Measurements from ENCODE around the gene NHLRC4. TPM values are rescaled to one million over a fixed set of nuclear protein-coding genes. Genes with fewer than 3 reads are reported as not detected.
A peak's percentile ranks its signal among the peaks of the same experiment; 100 is the strongest.

Gene NHLRC4
- total RNA-seq, 1 donor from 2014 or later: 0.46 TPM

DNA sequence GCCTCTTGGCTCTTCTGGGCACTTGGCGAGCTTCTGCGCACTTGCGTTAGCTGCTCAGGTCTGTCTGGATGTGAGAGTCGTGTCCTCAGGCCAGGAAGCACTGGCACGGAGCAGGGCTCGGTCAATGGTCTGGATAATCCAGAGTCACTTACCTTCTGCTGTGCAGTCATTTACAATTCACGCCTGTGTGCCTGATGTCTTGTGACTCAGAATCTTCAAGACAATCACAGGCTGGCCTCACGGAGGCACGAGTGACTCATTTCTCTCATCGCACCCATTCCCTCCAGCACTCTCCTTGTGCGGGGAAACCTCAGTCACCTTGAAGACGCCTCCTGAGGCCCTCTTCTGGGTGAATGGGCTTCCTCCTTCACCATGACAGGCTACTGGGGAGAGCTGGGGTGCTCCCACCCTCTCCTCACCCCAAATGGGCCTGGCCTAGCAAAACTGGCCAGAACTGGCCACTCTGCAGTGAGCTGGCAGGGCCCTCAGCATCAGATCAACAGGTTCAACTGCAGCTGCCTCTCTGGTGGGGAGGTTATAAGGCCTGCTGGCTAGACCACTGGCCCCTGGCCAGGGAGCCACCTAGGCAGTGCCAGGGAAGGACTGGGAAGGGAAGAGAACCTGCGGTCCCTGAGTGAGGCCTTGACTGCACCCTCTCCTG lies 41.2 kb upstream of the NHLRC4 start:
- TF ChIP-seq, protein P1, sequence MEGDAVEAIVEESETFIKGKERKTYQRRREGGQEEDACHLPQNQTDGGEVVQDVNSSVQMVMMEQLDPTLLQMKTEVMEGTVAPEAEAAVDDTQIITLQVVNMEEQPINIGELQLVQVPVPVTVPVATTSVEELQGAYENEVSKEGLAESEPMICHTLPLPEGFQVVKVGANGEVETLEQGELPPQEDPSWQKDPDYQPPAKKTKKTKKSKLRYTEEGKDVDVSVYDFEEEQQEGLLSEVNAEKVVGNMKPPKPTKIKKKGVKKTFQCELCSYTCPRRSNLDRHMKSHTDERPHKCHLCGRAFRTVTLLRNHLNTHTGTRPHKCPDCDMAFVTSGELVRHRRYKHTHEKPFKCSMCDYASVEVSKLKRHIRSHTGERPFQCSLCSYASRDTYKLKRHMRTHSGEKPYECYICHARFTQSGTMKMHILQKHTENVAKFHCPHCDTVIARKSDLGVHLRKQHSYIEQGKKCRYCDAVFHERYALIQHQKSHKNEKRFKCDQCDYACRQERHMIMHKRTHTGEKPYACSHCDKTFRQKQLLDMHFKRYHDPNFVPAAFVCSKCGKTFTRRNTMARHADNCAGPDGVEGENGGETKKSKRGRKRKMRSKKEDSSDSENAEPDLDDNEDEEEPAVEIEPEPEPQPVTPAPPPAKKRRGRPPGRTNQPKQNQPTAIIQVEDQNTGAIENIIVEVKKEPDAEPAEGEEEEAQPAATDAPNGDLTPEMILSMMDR (IDR thresholded peaks at IDR 0.05; ENCODE audit: insufficient read depth, low read length, poor library complexity, severe bottlenecking): no peak
- DNase-seq (ENCODE audit: low read depth): peak; percentile 93
- peaks cover 2% of the 10 kb centered on the region for H3K36me3 ChIP-seq (ENCODE audit: control insufficient read depth, insufficient read depth, low read length)
- H3K4me3 ChIP-seq (ENCODE audit: low read depth, low read length): no peak overlapping the region
- no peaks in the 10 kb centered on the region for H3K27me3 ChIP-seq (ENCODE audit: control insufficient read depth, insufficient read depth, low read length)

DNA sequence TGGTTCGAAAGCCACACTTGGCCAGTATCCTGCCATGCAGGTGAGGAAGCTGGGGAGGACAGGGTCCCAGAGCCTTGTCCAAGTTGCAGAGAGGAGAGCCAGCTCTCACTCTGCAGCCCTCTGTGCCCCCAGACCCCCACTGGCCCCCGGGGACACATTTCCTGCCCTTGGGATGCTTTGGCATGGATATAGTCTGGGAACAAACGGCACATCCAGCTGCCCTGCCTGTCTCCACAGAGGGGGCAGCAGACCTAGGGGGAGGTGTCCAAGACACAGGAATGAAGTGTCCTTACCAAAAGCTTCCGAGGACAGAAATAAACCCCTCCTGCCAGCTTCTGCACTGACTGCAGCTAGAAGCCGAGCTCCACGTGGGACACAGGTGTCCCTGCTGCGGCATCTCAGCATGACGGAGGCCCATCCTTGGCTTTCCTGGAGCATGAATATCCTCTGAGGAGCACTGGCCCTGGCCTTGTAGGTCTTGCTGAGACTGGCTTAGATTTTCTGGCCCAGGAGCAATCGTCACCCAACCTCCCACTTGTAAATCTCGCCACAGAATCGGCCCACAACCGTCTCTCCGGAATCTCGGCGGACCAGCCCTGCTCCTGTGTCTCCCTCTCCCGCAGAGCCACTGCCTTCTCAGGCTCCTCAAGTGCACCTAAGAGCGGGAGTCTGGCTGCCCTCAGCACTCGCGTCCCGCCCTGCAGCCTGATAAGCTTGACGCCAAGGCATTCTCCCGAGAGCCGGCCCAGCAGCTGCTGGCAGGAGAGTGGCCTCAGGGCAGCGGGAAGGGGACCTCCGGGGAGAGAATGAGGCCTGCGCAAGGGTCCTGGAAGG lies 40.4 kb upstream of the NHLRC4 start:
- TF ChIP-seq, protein P1 (IDR thresholded peaks at IDR 0.05; ENCODE audit: insufficient read depth, low read length, poor library complexity, severe bottlenecking): no peak
- Histone ChIP-seq H3K27me3 (ENCODE audit: control insufficient read depth, insufficient read depth, low read length) (no peaks in the 10 kb centered on the region), H3K36me3 (ENCODE audit: control insufficient read depth, insufficient read depth, low read length) (peaks cover 2% of the 10 kb centered on the region), H3K4me3 (ENCODE audit: low read depth, low read length) (peak overlapping the region; percentile 81)
- DNase-seq (ENCODE audit: low read depth): no peak

DNA sequence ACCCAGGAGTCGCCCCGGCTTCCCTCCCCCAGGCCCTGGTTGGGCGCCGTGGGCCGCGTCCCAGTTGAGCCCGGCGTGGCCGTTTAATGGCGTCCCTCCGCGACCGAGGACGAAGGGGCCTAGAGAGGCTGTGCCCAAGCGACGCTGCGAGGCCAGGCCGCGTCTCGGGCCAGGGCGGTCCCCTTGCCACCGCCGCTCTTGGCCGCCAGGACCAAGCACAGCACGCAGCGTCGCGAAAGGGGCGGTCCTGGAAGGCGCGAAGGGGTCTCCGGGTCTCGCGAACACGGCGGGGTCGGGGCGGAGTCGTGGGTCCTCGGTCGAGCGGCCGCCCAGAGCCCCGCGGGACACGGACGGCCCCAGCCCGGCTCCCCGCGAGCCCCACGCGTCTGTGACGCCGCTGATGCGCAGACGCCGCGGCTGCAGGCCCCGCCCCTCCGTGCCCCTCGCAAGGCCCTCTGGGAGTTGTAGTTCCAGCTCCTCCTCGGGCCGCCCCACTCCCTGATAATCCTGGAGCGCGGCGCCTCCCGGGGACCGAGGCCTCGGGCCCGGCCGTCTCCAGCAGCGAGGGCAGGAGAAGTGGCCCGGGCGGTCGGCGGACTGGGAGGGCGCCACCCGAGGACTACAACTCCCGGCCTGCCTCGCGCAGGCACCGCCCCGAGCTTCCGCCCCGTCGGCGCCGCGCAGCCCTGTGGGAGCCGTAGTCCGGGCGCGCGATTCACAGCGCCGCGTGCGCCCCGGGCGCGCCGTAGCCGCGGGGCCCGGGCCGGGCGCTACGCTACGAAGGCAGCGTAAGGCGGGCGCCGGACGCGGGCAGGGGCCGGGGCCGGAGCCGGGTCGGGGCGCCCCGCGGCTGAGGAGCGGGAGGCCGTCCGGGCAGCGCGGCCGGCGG lies 39.5 kb upstream of the NHLRC4 start, which contains the start of gene CAPN15:
TSS of gene CAPN15 (plus strand) at position 698 of the 889 bp plus-strand sequence. CDS start 19,127 bp downstream, outside the sequence.
- TF ChIP-seq, protein P1 (IDR thresholded peaks at IDR 0.05; ENCODE audit: insufficient read depth, low read length, poor library complexity, severe bottlenecking): no peak
- Histone ChIP-seq H3K4me3 (ENCODE audit: low read depth, low read length) (peak within 1 kb of the TSS; percentile 81), H3K36me3 (ENCODE audit: control insufficient read depth, insufficient read depth, low read length) (peaks cover 2% of the 10 kb centered on the region), H3K27me3 (ENCODE audit: control insufficient read depth, insufficient read depth, low read length) (no peaks in the 10 kb centered on the region)
- DNase-seq (ENCODE audit: low read depth): no peak

DNA sequence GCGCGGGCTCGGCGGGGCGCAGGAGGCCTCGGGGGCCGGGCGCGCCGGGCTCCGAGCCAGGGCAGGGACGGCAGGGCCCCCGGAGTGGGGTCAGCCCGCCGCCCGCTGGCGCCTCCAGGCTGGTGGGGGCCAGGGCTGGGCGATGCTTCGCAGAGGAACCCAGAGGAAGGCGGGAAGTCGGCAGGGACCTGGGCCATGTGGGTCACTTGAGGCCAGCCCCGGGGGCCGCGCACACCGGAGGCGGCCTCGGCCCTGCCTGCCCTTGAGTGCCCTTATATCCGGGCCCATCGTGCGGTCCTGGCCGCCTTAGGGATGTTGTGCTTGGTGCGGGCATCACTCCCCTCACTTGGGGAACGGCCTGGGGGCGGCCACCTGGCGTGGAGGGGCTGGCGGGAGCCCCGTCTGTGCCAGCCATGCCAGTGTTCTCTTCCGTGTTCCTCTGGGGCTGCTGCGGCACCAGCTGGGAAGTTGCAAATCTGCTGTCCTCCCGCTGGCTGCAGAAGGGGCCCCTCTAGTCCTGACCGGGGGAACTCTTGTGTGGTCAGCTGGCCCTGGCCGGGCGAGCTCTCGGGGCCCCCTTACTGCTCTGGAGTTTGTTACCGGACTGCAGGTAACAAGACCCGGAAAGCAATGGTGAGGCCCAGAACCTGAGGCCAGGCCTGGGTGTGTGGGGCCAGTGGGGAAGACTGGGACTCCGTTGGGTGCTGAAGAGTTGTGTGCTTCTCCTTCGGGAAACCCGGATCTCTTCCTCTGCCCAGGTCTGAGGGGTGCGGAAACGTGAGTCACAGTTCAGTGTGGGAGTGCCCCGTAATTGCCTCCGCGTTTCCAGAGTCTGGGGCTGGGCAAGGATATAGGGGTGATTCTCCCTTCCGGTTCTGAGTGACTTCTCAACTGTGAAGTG lies 38.4 kb upstream of the NHLRC4 start:
- DNase-seq (ENCODE audit: low read depth): no peak
- H3K4me3 ChIP-seq (ENCODE audit: low read depth, low read length): peak overlapping the region; percentile 81
- TF ChIP-seq, protein P1 (IDR thresholded peaks at IDR 0.05; ENCODE audit: insufficient read depth, low read length, poor library complexity, severe bottlenecking): no peak

DNA sequence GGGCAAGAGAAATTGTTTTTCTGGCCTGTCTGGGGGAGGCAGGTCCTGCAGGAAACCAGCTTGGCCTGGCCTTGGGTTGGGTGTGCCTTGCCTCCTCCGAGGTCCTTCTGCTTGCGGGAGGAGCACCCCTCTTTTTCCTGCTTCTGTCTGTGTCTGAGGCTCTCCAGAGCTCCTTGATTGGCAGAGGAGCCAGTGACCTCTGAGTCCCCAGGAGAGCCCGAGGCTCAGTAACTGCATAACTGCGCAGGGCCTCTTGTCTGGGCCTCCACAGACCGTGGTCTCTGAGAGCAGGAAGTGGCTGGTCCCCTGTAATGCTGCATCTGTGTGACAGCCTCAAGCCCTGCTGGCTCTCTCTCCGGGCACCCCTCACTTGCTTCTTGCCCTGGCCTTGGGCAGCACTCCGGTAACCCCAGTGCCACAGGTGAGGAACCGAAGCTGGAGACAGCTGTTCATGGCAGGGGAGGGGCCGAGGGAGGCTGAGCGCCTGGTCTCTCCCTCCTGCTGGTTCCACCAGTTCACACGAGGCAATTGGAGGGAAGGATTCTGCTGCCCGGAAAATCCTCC lies 37.7 kb upstream of the NHLRC4 start:
- Histone ChIP-seq H3K27me3 (ENCODE audit: control insufficient read depth, insufficient read depth, low read length) (no peaks in the 10 kb centered on the region), H3K4me3 (ENCODE audit: low read depth, low read length) (peak overlapping the region; percentile 81), H3K36me3 (ENCODE audit: control insufficient read depth, insufficient read depth, low read length) (peaks cover 2% of the 10 kb centered on the region)
- TF ChIP-seq, protein P1 (IDR thresholded peaks at IDR 0.05; ENCODE audit: insufficient read depth, low read length, poor library complexity, severe bottlenecking): no peak
- no peak for DNase-seq (ENCODE audit: low read depth)

More for the DNA sequence above, 38.4 kb upstream of the NHLRC4 start:
- peaks cover 2% of the 10 kb centered on the region for H3K36me3 ChIP-seq (ENCODE audit: control insufficient read depth, insufficient read depth, low read length)
- H3K27me3 ChIP-seq (ENCODE audit: control insufficient read depth, insufficient read depth, low read length): no peaks in the 10 kb centered on the region
